ENCODE results near the gene EID3.

DNA sequence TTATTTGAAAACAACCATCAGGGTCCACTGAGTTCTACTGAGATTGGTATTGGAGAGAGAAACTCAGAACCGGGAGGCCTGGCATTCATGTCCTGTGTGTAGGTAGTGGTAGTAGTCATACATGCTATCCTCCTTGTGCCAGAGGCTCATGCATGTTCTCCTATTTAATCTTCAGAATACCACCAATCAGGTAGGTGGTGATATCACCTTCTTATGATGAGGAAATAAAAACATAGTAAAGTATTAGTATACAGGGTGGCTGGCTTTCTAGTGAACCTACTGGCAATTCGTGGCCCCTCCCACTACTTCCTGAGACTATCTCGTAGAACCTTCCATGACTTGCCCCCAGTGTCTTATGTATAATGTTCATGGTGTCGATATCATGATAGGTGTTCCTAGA, 40.5 kb upstream of the EID3 start:
- TF ChIP-seq RAD21 (IDR thresholded peaks at IDR 0.05; ENCODE audit: low read depth) (no peak), POLR2AphosphoS5 (IDR thresholded peaks at IDR 0.05; ENCODE audit: low read depth, low read length) (no peak)
- TF ChIP-seq, protein P1, sequence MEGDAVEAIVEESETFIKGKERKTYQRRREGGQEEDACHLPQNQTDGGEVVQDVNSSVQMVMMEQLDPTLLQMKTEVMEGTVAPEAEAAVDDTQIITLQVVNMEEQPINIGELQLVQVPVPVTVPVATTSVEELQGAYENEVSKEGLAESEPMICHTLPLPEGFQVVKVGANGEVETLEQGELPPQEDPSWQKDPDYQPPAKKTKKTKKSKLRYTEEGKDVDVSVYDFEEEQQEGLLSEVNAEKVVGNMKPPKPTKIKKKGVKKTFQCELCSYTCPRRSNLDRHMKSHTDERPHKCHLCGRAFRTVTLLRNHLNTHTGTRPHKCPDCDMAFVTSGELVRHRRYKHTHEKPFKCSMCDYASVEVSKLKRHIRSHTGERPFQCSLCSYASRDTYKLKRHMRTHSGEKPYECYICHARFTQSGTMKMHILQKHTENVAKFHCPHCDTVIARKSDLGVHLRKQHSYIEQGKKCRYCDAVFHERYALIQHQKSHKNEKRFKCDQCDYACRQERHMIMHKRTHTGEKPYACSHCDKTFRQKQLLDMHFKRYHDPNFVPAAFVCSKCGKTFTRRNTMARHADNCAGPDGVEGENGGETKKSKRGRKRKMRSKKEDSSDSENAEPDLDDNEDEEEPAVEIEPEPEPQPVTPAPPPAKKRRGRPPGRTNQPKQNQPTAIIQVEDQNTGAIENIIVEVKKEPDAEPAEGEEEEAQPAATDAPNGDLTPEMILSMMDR (IDR thresholded peaks at IDR 0.05 in 2 of 3, conservative IDR thresholded peaks at IDR 0.05 in 1 of 3; ENCODE audit: borderline replicate concordance in 1 of 3, insufficient read depth in 1 of 3, low read depth in 2 of 3, low read length in 2 of 3): no peak
- TF ChIP-seq, protein P2, sequence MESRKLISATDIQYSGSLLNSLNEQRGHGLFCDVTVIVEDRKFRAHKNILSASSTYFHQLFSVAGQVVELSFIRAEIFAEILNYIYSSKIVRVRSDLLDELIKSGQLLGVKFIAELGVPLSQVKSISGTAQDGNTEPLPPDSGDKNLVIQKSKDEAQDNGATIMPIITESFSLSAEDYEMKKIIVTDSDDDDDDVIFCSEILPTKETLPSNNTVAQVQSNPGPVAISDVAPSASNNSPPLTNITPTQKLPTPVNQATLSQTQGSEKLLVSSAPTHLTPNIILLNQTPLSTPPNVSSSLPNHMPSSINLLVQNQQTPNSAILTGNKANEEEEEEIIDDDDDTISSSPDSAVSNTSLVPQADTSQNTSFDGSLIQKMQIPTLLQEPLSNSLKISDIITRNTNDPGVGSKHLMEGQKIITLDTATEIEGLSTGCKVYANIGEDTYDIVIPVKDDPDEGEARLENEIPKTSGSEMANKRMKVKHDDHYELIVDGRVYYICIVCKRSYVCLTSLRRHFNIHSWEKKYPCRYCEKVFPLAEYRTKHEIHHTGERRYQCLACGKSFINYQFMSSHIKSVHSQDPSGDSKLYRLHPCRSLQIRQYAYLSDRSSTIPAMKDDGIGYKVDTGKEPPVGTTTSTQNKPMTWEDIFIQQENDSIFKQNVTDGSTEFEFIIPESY (IDR thresholded peaks at IDR 0.05; ENCODE audit: extremely low read depth, insufficient replicate concordance, low read length): no peak
